Subcutaneous preadipocyte (primary cell): ENCODE results near the gene EXOC7. TPM values are rescaled to one million over a fixed set of nuclear protein-coding genes. Genes with fewer than 3 reads are reported as not detected.

Experiments
- small RNA-seq: library from RNA; depleted of rRNA; stranded (forward); fragments of <200 nt; gene quantifications from one replicate; pipeline ENCODE3, GENCODE V24; 2012
- total RNA-seq: library from RNA; depleted of rRNA; stranded (reverse); fragments of >200 nt; gene quantifications from 2 replicates; pipeline ENCODE4 v1.2.3, GENCODE V29; 2012

EXOC7 gene
- 62.5 and 70.6 TPM in 2 replicates for total RNA-seq

GRCh38 chr17:76103274-76104139, at the start of gene EXOC7:
Gene EXOC7 (minus strand): TSS chr17:76103787. CDS start chr17:76103692, 95 bp downstream.

GRCh38 chr17:76141212-76142038, 37.8 kb upstream of the EXOC7 start, which contains the start of gene FOXJ1:
Gene FOXJ1 (minus strand): TSS chr17:76141245. CDS start chr17:76140395, 850 bp downstream.

GRCh38 chr17:76078860-76079534, 24.6 kb downstream of the EXOC7 start, which contains the start of gene ZACN:
Gene ZACN (plus strand): TSS chr17:76079182. CDS start chr17:76079265, 83 bp downstream.

DNA sequence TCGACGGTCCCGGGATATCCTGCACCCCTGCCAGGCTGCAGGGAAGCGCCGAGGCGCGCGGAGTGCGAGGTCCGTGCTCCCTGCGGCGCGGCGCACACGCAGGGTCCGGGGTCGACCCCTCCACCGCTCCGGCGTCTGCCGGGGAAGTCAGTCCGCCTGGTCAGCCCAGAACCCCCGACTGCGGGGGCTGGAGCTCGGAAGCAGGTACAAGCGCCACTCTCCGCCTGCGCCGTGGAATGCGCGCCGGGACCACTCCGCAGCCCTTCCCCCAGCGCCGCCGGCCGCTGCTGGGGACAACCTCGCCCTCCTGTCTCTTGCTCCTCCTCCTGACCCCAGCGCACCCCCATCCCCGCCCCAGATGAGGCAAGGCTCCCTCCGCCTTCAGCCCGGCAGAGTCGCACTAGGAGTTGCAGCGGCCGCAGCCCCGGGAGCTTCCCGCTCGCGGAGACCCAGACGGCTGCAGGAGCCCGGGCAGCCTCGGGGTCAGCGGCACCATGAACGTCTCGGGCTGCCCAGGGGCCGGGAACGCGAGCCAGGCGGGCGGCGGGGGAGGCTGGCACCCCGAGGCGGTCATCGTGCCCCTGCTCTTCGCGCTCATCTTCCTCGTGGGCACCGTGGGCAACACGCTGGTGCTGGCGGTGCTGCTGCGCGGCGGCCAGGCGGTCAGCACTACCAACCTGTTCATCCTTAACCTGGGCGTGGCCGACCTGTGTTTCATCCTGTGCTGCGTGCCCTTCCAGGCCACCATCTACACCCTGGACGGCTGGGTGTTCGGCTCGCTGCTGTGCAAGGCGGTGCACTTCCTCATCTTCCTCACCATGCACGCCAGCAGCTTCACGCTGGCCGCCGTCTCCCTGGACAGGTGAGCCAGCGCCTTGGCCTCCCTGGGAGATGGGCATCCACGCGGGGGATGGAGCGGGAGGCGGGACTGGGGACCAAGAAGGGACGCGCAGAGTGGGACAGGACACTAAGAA, 28.9 kb downstream of the EXOC7 start, which contains the start of gene GALR2:
GALR2 (plus strand) TSS at position 392 of the 974 bp plus-strand sequence; CDS start at position 495, 103 bp downstream.

GRCh38 chr17:76072148-76072858, 31.3 kb downstream of the EXOC7 start, which contains the start of gene SRP68:
Gene SRP68 (minus strand): TSS chr17:76072517. CDS start chr17:76072491, 26 bp downstream.

Small RNA genes within 50 kb of the gene (small RNA-seq; reads per million reads assigned to genes)
- gene MIR6868, result not detected

Other genes with a start within 250 kb of the EXOC7 start
- 19.5 and 24.2 TPM in 2 replicates for gene WBP2, start 248.5 kb downstream of the EXOC7 start, total RNA-seq
- gene TRIM47, start 225.2 kb downstream of the EXOC7 start, total RNA-seq, result 22.0 and 25.6 TPM in 2 replicates
- gene TRIM65, start 206.8 kb downstream of the EXOC7 start, total RNA-seq, result 14.7 and 21.9 TPM in 2 replicates
- gene MRPL38, start 198.9 kb downstream of the EXOC7 start, total RNA-seq, result 52.8 and 52.9 TPM in 2 replicates
- 9.2 and 12.3 TPM in 2 replicates for gene FBF1, start 162.7 kb downstream of the EXOC7 start, total RNA-seq
- 42.6 and 62.8 TPM in 2 replicates for gene ACOX1, start 124.6 kb downstream of the EXOC7 start, total RNA-seq
- gene TEN1, start 124.5 kb downstream of the EXOC7 start, total RNA-seq, result 12.1 and 15.8 TPM in 2 replicates
- gene CDK3, start 102.9 kb downstream of the EXOC7 start, total RNA-seq, result 0.37 and 0.98 TPM in 2 replicates
- not detected in 2 replicates for gene EVPL, start 76.5 kb downstream of the EXOC7 start, total RNA-seq
- gene SRP68, start 31.3 kb downstream of the EXOC7 start, total RNA-seq, result 23.1 and 28.5 TPM in 2 replicates
- 0.37 TPM in 1 of 2 replicates, not detected in the other for gene GALR2, start 29.0 kb downstream of the EXOC7 start, total RNA-seq
- gene ZACN, start 24.6 kb downstream of the EXOC7 start, total RNA-seq, result not detected in 2 replicates
- under 0.01 TPM in 1 of 2 replicates, not detected in the other for gene FOXJ1, start 37.5 kb upstream of the EXOC7 start, total RNA-seq
- gene RNF157, start 136.7 kb upstream of the EXOC7 start, total RNA-seq, result 0.98 and 7.3 TPM in 2 replicates
- 6.6 and 7.2 TPM in 2 replicates for gene UBALD2, start 161.6 kb upstream of the EXOC7 start, total RNA-seq
- 1.1 and 2.2 TPM in 2 replicates for gene QRICH2, start 204.5 kb upstream of the EXOC7 start, total RNA-seq